Testis (tissue), 2 donors: ENCODE measurements around the gene ALDH1A3.

Experiments
- POLR2A ChIP-seq: fragments of 450-650 bp; IDR thresholded peaks from one replicate; pipeline ENCODE4 v1.6.1; 2017; ENCODE audit warnings: antibody characterized with exemption, mild to moderate bottlenecking, moderate library complexity
- TF ChIP-seq, protein P1 (sequence below), 3 experiments: fragments of 450-650 bp in 2 of 3; fragments of 200-600 bp in 1 of 3; sonication (generic) in 1 of 3; IDR thresholded peaks; one replicate each; pipeline ENCODE4 v1.5.1; 2016 to 2019; ENCODE audit warnings: antibody characterized with exemption in 3 of 3, mild to moderate bottlenecking in 2 of 3, moderate library complexity in 1 of 3

GRCh38 chr15:100861511-100861991, 18.1 kb upstream of the ALDH1A3 start:
- TF ChIP-seq, protein P1, sequence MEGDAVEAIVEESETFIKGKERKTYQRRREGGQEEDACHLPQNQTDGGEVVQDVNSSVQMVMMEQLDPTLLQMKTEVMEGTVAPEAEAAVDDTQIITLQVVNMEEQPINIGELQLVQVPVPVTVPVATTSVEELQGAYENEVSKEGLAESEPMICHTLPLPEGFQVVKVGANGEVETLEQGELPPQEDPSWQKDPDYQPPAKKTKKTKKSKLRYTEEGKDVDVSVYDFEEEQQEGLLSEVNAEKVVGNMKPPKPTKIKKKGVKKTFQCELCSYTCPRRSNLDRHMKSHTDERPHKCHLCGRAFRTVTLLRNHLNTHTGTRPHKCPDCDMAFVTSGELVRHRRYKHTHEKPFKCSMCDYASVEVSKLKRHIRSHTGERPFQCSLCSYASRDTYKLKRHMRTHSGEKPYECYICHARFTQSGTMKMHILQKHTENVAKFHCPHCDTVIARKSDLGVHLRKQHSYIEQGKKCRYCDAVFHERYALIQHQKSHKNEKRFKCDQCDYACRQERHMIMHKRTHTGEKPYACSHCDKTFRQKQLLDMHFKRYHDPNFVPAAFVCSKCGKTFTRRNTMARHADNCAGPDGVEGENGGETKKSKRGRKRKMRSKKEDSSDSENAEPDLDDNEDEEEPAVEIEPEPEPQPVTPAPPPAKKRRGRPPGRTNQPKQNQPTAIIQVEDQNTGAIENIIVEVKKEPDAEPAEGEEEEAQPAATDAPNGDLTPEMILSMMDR (IDR thresholded peaks at IDR 0.05) = no peak
- no peak for TF ChIP-seq POLR2A
